DMS153 treated with DMSO at 0.1 percent for 48 hours (cell line): ENCODE measurements around the gene ASRGL1.
A peak's percentile ranks its signal among the peaks of the same experiment; 100 is the strongest.
"Not testable (repeated sequence)": the region's sequence is repeated elsewhere in the genome, so short reads cannot be mapped to it uniquely, and the experiment has no call there.

ENCODE experiments used
- DNase-seq: peaks from one replicate; lab custom pipeline; 2025; ENCODE audit not compliant: unreplicated experiment; lab: John Stamatoyannopoulos, UW

The ASRGL1 gene

GRCh38 chr11:62352355-62353336, 15.4 kb downstream of the ASRGL1 start:
- no peak for DNase-seq

GRCh38 chr11:62353841-62354240, 16.6 kb downstream of the ASRGL1 start:
- peak; percentile 11 for DNase-seq

- no peak for DNase-seq
Measured at GRCh38 chr11:62358273-62358672, 21.0 kb downstream of the ASRGL1 start.

- DNase-seq = no peak
Measured at GRCh38 chr11:62359475-62359874, 22.2 kb downstream of the ASRGL1 start.

GRCh38 chr11:62360685-62361084, 23.4 kb downstream of the ASRGL1 start:
- DNase-seq = no peak

GRCh38 chr11:62368861-62369477, 31.7 kb downstream of the ASRGL1 start:
- not testable (repeated sequence) for DNase-seq

- DNase-seq = no peak
Measured at GRCh38 chr11:62370743-62371440, 33.6 kb downstream of the ASRGL1 start.

GRCh38 chr11:62372871-62373270, 35.6 kb downstream of the ASRGL1 start:
- DNase-seq = no peak

- DNase-seq = no peak
Measured at GRCh38 chr11:62373464-62374119, 36.3 kb downstream of the ASRGL1 start.

- no peak for DNase-seq
Measured at GRCh38 chr11:62374801-62375200, 37.6 kb downstream of the ASRGL1 start.

GRCh38 chr11:62378459-62379063, 41.3 kb downstream of the ASRGL1 start:
- DNase-seq = peak; percentile 3

GRCh38 chr11:62379586-62379985, 42.3 kb downstream of the ASRGL1 start:
- not testable (repeated sequence) for DNase-seq

GRCh38 chr11:62380821-62381245, 43.6 kb downstream of the ASRGL1 start:
- DNase-seq = peak; percentile 47

GRCh38 chr11:62383822-62384221, 46.6 kb downstream of the ASRGL1 start:
- no peak for DNase-seq

- not testable (repeated sequence) for DNase-seq
Measured at GRCh38 chr11:62386083-62386482, 48.8 kb downstream of the ASRGL1 start.

- DNase-seq = no peak
Measured at GRCh38 chr11:62387381-62387780, 50.1 kb downstream of the ASRGL1 start.

GRCh38 chr11:62388999-62389398, 51.8 kb downstream of the ASRGL1 start:
- no peak for DNase-seq

GRCh38 chr11:62390237-62390636, 53.0 kb downstream of the ASRGL1 start:
- DNase-seq = no peak

GRCh38 chr11:62390722-62391121, 53.5 kb downstream of the ASRGL1 start:
- no peak for DNase-seq

GRCh38 chr11:62391642-62392425, 54.6 kb downstream of the ASRGL1 start:
- DNase-seq = no peak
